Common myeloid progenitor, CD34-positive (primary cell): Measurements from ENCODE around the gene STK17A.

Experiments used
- CTCF ChIA-PET: fragments of 350-600 bp; sonication (Branson Sonifier 250); formaldehyde crosslinking; loops from one replicate; lab custom pipeline; 2021; ENCODE audit warnings: antibody characterized with exemption; lab: Charles Lee
- POLR2A ChIA-PET: fragments of 350-600 bp; sonication (Branson Sonifier 250); formaldehyde crosslinking; loops from one replicate; lab custom pipeline; 2021; ENCODE audit warnings: antibody characterized with exemption; lab: Charles Lee
- DNase-seq, 3 donors: peaks; one replicate each; pipeline versions ENCODE4 v3.0.0 to v3.0.0-alpha.2; 2013
- H3K27ac ChIP-seq, 2 experiments: 1 replicate in 1 of 2; 2 replicates in 1 of 2; pipeline ENCODE4 v1.7.0; 2013; ENCODE audit warnings: inconsistent platforms in 2 of 2, low read length in 2 of 2, mild to moderate bottlenecking in 2 of 2, low read depth in 1 of 2, moderate library complexity in 1 of 2; ENCODE audit not compliant: severe bottlenecking in 2 of 2, insufficient read depth in 1 of 2, poor library complexity in 1 of 2
- H3K27me3 ChIP-seq, 5 experiments: replicated peaks in 2 of 5; 1 replicate in 3 of 5; 2 replicates in 2 of 5; pipeline versions ENCODE4 v1.6.1 to v1.7.0; 2013; ENCODE audit warnings: low read length in 4 of 5, mild to moderate bottlenecking in 2 of 5, moderate library complexity in 2 of 5, inconsistent platforms in 1 of 5; ENCODE audit not compliant: insufficient read depth in 5 of 5, control insufficient read depth in 4 of 5
- H3K36me3 ChIP-seq, 4 experiments: 1 replicate in 2 of 4; 2 replicates in 2 of 4; pipeline versions ENCODE4 v1.6.1 to v1.7.0; 2013; ENCODE audit warnings: low read length in 3 of 4, control low read depth in 1 of 4, mild to moderate bottlenecking in 1 of 4; ENCODE audit not compliant: control insufficient read depth in 4 of 4, insufficient read depth in 4 of 4
- H3K4me1 ChIP-seq, 4 experiments: 1 replicate in 3 of 4; 2 replicates in 1 of 4; pipeline versions ENCODE4 v1.6.1 to v1.7.1; 2013; ENCODE audit warnings: low read length in 3 of 4, mild to moderate bottlenecking in 3 of 4, control low read depth in 1 of 4, inconsistent platforms in 1 of 4, moderate library complexity in 1 of 4; ENCODE audit not compliant: control insufficient read depth in 4 of 4, insufficient read depth in 4 of 4; ENCODE audit errors: control extremely low read depth in 1 of 4
- H3K4me3 ChIP-seq, 7 experiments: 1 replicate in 4 of 7; 2 replicates in 3 of 7; pipeline versions ENCODE4 v1.5.1 to v1.7.0; 2013; ENCODE audit warnings: mild to moderate bottlenecking in 7 of 7, low read length in 6 of 7, moderate library complexity in 6 of 7, inconsistent platforms in 2 of 7, low read depth in 2 of 7, control low read depth in 1 of 7; ENCODE audit not compliant: insufficient read depth in 4 of 7, control insufficient read depth in 1 of 7; ENCODE audit errors: extremely low read depth in 1 of 7
- H3K9me3 ChIP-seq, 5 experiments: 1 replicate in 4 of 5; 2 replicates in 1 of 5; pipeline versions ENCODE4 v1.6.1 to v1.7.1; 2013; ENCODE audit warnings: low read length in 4 of 5, mild to moderate bottlenecking in 2 of 5, inconsistent platforms in 1 of 5, low read depth in 1 of 5, moderate library complexity in 1 of 5; ENCODE audit not compliant: control insufficient read depth in 4 of 5, insufficient read depth in 2 of 5; ENCODE audit errors: control extremely low read depth in 1 of 5
- WGBS: methylation state at CpG from one replicate; pipeline ENCODE4 v1.1.5; 2013; ENCODE audit not compliant: insufficient coverage; 5-methylcytosine and 5-hydroxymethylcytosine counted together

STK17A gene

GRCh38 chr7:43655584-43655983 lies 72.7 kb downstream of the STK17A start:
- no peak overlapping the region for H3K27ac ChIP-seq

DNA sequence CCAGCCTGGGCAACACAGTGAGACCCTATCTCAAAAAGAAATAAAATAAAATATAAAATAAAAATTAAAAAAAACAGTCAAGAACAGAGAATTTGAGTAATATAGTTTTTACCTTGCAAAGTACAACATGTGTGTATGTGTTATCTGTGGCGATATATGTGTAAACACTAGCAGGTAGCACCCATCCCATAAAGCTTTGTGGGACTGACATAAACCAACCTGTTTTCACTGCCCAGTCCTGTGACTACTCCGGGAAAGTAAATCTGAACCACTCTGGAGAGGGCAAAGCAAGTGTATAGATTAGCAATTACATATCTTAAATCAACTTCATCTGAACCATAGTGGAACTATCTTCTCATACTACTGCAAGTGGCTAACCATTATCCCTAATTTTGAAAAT lies 74.1 kb downstream of the STK17A start:
- CTCF ChIA-PET, result interaction anchor here (1.8 kb wide), 1 partner anchor 75 kb away, joined by 6 read pairs; the partner anchor contains the start of gene STK17A
- 100% methylated on average over 1 of the region's 2 CpGs for WGBS
- POLR2A ChIA-PET, result no interaction called here
- Histone ChIP-seq H3K4me1 (peaks cover 5 to 7% (median 6%) of the 10 kb centered on the region in 4 experiments), H3K4me3 (no peak overlapping the region), H3K9me3 (no peaks in the 10 kb centered on the region), H3K36me3 (peaks cover 2 to 17% (median 4%) of the 10 kb centered on the region in 4 experiments), H3K27ac (no peak overlapping the region), H3K27me3 (no peaks in the 10 kb centered on the region)
- DNase-seq, result no peak

More at GRCh38 chr7:43655584-43655983, 72.7 kb downstream of the STK17A start:
- no peak for DNase-seq
- ChIA-PET POLR2A (no interaction called here), CTCF (interaction anchor here (1.8 kb wide), 1 partner anchor 73 kb away, joined by 6 read pairs; the partner anchor contains the start of gene STK17A)
- H3K27me3 ChIP-seq, result no peaks in the 10 kb centered on the region
- H3K9me3 ChIP-seq, result no peaks in the 10 kb centered on the region
- 100% methylated on average over 1 of the region's 3 CpGs for WGBS
- H3K4me1 ChIP-seq, result peaks cover 9 to 20% (median 17%) of the 10 kb centered on the region in 4 experiments
- no peak overlapping the region for H3K4me3 ChIP-seq
- peaks cover 2 to 17% (median 4%) of the 10 kb centered on the region in 4 experiments for H3K36me3 ChIP-seq

- no peaks in the 10 kb centered on the region for H3K27me3 ChIP-seq
- no peaks in the 10 kb centered on the region for H3K9me3 ChIP-seq
- DNase-seq, result peak in 1 of 3 donors; percentile 21
- H3K27ac ChIP-seq, result no peak overlapping the region
- WGBS, result 100% methylated on average over 3 of the region's 7 CpGs
- POLR2A ChIA-PET, result no interaction called here
- H3K36me3 ChIP-seq, result peaks cover 2 to 17% (median 4%) of the 10 kb centered on the region in 4 experiments
- CTCF ChIA-PET, result no interaction called here
- peaks cover 0 to 7% (median 5%) of the 10 kb centered on the region in 4 experiments for H3K4me1 ChIP-seq
- H3K4me3 ChIP-seq, result no peak overlapping the region
These were observed 76.0 kb downstream of the STK17A start for GRCh38 chr7:43658718-43659548.

DNA sequence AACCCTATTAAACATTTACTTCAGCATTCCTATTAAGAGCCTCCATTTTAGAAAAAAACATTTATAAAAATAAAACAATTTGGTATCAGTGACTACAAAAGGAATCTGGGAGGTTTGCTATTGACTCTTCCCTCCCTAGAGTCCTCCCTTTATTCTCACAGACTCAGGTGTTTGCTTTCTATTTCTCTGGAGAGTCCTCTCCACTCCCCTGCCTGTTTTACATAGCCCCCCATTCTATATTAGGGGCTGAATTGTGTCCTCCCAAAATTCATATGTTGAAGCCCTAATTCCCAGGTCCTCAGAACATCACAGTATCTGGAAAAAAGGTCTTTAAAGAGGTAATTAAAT lies 76.6 kb downstream of the STK17A start:
- CTCF ChIA-PET, result no interaction called here

GRCh38 chr7:43660141-43660540 lies 77.2 kb downstream of the STK17A start:
- WGBS, result 100% methylated on average over 2 of the region's 2 CpGs
- Histone ChIP-seq H3K9me3 (no peaks in the 10 kb centered on the region), H3K36me3 (peaks cover 2 to 17% (median 4%) of the 10 kb centered on the region in 4 experiments), H3K4me3 (no peak overlapping the region), H3K4me1 (peaks cover 0 to 7% (median 5%) of the 10 kb centered on the region in 4 experiments), H3K27me3 (no peaks in the 10 kb centered on the region), H3K27ac (peak overlapping the region in 1 of 2 experiments; percentile 19)
- no peak for DNase-seq
- CTCF ChIA-PET, result interaction anchor here (0.8 to 1.5 kb wide), 3 partner anchors 14 to 40 kb away, joined by 3 to 4 read pairs (median 4); no protein-coding TSS in a partner anchor
- POLR2A ChIA-PET, result no interaction called here

More for the DNA sequence above, 76.6 kb downstream of the STK17A start:
- H3K27ac ChIP-seq, result no peak overlapping the region
- no peak for DNase-seq
- POLR2A ChIA-PET, result no interaction called here
- H3K9me3 ChIP-seq, result no peaks in the 10 kb centered on the region
- peaks cover 0 to 7% (median 5%) of the 10 kb centered on the region in 4 experiments for H3K4me1 ChIP-seq
- H3K4me3 ChIP-seq, result no peak overlapping the region
- H3K27me3 ChIP-seq, result no peaks in the 10 kb centered on the region
- H3K36me3 ChIP-seq, result peaks cover 2 to 17% (median 4%) of the 10 kb centered on the region in 4 experiments

DNA sequence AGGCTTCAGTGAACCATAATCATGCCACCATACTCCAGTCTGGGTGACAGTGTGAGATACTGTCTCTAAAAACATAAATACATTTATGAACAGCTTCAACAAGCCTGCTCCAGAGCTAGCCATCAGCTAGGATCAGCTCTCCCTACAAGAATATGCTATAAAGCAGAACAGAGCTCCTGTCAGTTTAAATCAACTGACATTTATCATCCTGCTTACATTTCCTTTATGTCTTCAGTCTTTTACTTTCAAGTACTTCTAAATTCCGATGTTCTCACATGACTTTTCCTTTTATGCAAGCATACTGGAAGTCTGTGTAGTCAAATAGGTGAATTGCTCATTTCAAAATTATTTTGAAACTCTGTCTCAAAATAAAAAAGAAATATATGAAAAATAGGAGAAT lies 81.8 kb downstream of the STK17A start:
- ChIA-PET CTCF (interaction anchor here (1.0 to 3.5 kb wide), 3 partner anchors 11 to 35 kb away, joined by 3 to 12 read pairs (median 3); no protein-coding TSS in a partner anchor), POLR2A (no interaction called here)
- Histone ChIP-seq H3K4me1 (no peaks in the 10 kb centered on the region), H3K36me3 (peaks cover 0 to 2% (median 1%) of the 10 kb centered on the region in 4 experiments), H3K27me3 (no peaks in the 10 kb centered on the region), H3K4me3 (no peak overlapping the region), H3K27ac (no peak overlapping the region), H3K9me3 (peaks cover 0 to 11% (median 3%) of the 10 kb centered on the region in 5 experiments)
- WGBS, result no CpG with 5 or more reads among the region's 1 CpG
- DNase-seq, result peak in 1 of 3 donors; percentile 27

DNA sequence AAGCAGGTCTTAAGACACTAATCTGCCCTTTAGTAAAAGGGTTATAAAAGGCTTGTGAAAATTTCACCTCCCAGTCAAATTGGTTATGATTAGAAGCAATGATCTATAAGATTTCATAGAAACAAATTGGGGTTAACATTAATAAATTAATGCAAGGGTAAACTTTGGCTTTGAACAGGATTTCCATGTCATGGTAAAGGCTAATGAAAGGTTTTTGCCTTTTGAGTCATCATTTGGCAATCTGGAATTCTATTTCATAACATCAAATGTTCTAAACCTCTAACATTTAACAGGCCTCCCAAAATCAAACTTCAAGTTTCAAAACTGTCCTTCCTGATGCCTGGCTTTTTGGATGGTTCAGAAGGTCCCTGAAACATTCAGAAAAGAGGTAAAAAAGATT lies 84.0 kb downstream of the STK17A start:
- Histone ChIP-seq H3K4me3 (no peak overlapping the region), H3K9me3 (peaks cover 0 to 16% (median 4%) of the 10 kb centered on the region in 5 experiments), H3K36me3 (peaks cover 0 to 2% (median 0%) of the 10 kb centered on the region in 4 experiments), H3K4me1 (peaks cover 0 to 6% (median under 1%) of the 10 kb centered on the region in 4 experiments), H3K27ac (no peak overlapping the region), H3K27me3 (no peaks in the 10 kb centered on the region)
- DNase-seq, result no peak
- POLR2A ChIA-PET, result no interaction called here
- CTCF ChIA-PET, result interaction anchor here (3.3 to 3.5 kb wide), 2 partner anchors 33 kb away, joined by 12 to 13 read pairs; no protein-coding TSS in a partner anchor
